Testis (tissue), 3 donors: Measurements from ENCODE around the gene PFKP. TPM values are rescaled to one million over a fixed set of nuclear protein-coding genes. Genes with fewer than 3 reads are reported as not detected.
"Not testable (repeated sequence)": the region's sequence is repeated elsewhere in the genome, so short reads cannot be mapped to it uniquely, and the experiment has no call there.

Experiments used
- DNase-seq: peaks from one replicate; pipeline ENCODE4 v3.0.0-alpha.2; 2019
- H3K27ac ChIP-seq, 2 donors: fragments of 200-600 bp; sonication (generic); one replicate each; pipeline ENCODE4 v1.5.1; 2019
- H3K27me3 ChIP-seq: fragments of 200-600 bp; sonication (generic); one replicate; pipeline ENCODE4 v1.5.1; 2019
- H3K36me3 ChIP-seq: fragments of 200-600 bp; sonication (generic); one replicate; pipeline ENCODE4 v1.5.1; 2017; ENCODE audit warnings: low read depth; ENCODE audit errors: missing control alignments
- H3K4me1 ChIP-seq: fragments of 200-600 bp; sonication (generic); one replicate; pipeline ENCODE4 v1.5.1; 2019
- H3K4me3 ChIP-seq, 2 donors: fragments of 200-600 bp; sonication (generic); one replicate each; pipeline ENCODE4 v1.5.1; 2017 to 2019
- H3K9me3 ChIP-seq: fragments of 200-600 bp; sonication (generic); one replicate; pipeline ENCODE4 v1.5.1; 2017
- POLR2A ChIP-seq: fragments of 450-650 bp; IDR thresholded peaks from one replicate; pipeline ENCODE4 v1.6.1; 2017; ENCODE audit warnings: antibody characterized with exemption, mild to moderate bottlenecking, moderate library complexity
- WGBS, 2 donors: methylation state at CpG; one replicate each; pipeline ENCODE4 v1.1.5; 2018; 5-methylcytosine and 5-hydroxymethylcytosine counted together
- intact Hi-C: fragments of 100-400 bp; cut with DNase I; formaldehyde crosslinking; loops from one replicate; pipeline ENCODE4 v1.15.1; 2023; ENCODE audit warnings: low total_unique reads
- polyA plus RNA-seq: library from polyadenylated mRNA; stranded (reverse); fragments of 350-450 nt; fragmentation: Illumina TruSeq; extraction: RNeasy Lipid Tissue Mini Kit (QIAGEN cat#74804); gene quantifications from one replicate; pipeline ENCODE4 v1.2.3, GENCODE V29; 2014; ENCODE audit warnings: low read depth, low replicate concordance; ENCODE audit not compliant: insufficient read depth
- total RNA-seq, 2 donors: library from RNA; depleted of rRNA; stranded (reverse); fragments of >200 nt; gene quantifications; one replicate each; pipeline ENCODE4 v1.2.3, GENCODE V29; 2016
- TF ChIP-seq, protein P1 (sequence below), 3 experiments: fragments of 450-650 bp in 2 of 3; fragments of 200-600 bp in 1 of 3; sonication (generic) in 1 of 3; IDR thresholded peaks; one replicate each; pipeline ENCODE4 v1.5.1; 2016 to 2019; ENCODE audit warnings: antibody characterized with exemption in 3 of 3, mild to moderate bottlenecking in 2 of 3, moderate library complexity in 1 of 3

PFKP gene
- total and polyA plus RNA-seq, 3 donors from 2014 or later, result 134 to 447 (median 186) TPM

DNA sequence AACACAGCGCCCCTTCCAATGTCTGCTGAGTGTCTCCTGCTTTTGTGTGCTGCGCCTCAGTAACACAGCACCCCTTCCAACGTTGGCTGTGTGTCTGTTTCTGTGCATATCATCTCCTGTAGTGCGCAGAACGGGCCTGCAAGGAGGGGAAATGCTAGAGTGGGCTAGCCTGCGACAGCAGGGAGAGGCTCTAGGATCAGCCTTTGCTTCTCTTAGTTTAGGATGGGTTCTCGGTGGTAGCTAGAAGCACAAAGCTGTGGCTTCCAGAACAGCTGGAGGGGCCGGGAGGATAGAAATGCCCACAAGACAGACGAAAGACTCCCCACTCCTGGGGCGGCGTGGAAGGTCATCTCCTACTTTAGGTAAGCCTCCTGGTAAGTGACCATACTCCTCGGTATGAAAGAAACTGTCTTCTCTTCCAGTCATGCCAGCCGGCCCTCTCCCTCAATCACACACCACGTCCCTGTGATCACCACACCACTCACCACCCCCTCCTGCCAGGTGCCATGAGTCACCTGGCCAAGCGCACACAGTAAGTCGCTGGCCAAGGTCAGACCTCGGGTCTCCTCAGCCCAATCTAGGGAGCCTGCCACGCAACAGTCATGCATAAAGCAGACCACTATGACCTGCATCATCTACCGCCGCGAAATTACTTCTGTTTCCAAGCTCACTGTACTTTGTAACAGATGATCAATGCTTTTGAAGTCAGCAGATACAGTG, 100.4 kb downstream of the PFKP start:
- Histone ChIP-seq H3K27me3 (no peaks in the 10 kb centered on the region), H3K4me1 (peaks cover 22% of the 10 kb centered on the region), H3K27ac (no peak overlapping the region), H3K9me3 (no peaks in the 10 kb centered on the region), H3K4me3 (no peak overlapping the region), H3K36me3 (no peaks in the 10 kb centered on the region)
- WGBS, 2 donors, result 94 to 97% methylated on average over 21 of the region's 21 CpGs
- intact Hi-C loops, result no loop called here
- TF ChIP-seq, protein P1, sequence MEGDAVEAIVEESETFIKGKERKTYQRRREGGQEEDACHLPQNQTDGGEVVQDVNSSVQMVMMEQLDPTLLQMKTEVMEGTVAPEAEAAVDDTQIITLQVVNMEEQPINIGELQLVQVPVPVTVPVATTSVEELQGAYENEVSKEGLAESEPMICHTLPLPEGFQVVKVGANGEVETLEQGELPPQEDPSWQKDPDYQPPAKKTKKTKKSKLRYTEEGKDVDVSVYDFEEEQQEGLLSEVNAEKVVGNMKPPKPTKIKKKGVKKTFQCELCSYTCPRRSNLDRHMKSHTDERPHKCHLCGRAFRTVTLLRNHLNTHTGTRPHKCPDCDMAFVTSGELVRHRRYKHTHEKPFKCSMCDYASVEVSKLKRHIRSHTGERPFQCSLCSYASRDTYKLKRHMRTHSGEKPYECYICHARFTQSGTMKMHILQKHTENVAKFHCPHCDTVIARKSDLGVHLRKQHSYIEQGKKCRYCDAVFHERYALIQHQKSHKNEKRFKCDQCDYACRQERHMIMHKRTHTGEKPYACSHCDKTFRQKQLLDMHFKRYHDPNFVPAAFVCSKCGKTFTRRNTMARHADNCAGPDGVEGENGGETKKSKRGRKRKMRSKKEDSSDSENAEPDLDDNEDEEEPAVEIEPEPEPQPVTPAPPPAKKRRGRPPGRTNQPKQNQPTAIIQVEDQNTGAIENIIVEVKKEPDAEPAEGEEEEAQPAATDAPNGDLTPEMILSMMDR (IDR thresholded peaks at IDR 0.05), result no peak
- no peak for TF ChIP-seq POLR2A
- no peak for DNase-seq

DNA sequence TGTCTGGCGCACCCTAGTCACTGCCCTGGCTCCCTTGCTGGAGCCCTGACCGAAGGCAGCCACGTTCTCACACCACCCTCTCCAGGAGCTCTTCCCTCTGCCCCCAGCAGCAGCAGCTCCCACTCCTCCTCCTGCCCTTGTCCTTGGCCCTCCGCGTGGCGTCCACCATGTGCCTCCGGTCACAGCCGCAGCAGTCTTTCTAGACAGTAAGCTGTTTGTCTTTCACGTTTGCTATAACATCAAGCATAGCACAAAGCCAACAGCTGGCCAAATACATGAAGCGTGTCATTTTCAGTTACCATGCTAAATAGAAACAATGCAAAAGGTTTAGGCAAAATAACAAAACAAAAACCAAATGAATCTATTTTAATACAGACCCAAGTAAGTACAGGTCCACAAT, 101.9 kb downstream of the PFKP start:
- Histone ChIP-seq H3K27ac (no peak overlapping the region), H3K9me3 (no peaks in the 10 kb centered on the region), H3K27me3 (no peaks in the 10 kb centered on the region), H3K4me3 (no peak overlapping the region), H3K4me1 (peaks cover 22% of the 10 kb centered on the region), H3K36me3 (no peaks in the 10 kb centered on the region)
- DNase-seq, result peak; percentile 70
- intact Hi-C loops, result no loop called here
- 68 to 73% methylated on average over 10 of the region's 10 CpGs for WGBS, 2 donors
- TF ChIP-seq, protein P1 (IDR thresholded peaks at IDR 0.05), result no peak
- TF ChIP-seq POLR2A, result no peak

DNA sequence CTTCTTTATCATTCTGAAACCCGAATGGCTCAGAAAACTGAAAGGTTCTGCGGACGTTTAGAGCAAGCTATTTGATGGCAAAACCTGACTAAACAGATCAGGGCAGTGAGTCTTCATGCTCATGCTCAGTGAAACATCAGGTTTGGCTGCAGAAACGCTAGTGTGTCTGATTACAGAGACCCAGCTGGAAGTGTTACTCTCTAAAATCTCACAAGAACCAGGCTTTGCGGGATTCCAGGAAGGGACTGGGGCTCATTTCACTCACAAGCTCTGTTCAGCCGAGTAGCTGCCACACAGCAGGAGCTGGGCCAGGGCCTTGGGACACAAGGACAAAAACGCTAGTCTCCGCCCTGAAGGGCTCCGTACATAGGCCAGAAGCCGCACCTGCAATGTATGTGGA, 102.3 kb downstream of the PFKP start:
- intact Hi-C loops, result no loop called here
- no peak for DNase-seq
- Histone ChIP-seq H3K27ac (no peak overlapping the region), H3K4me1 (peaks cover 22% of the 10 kb centered on the region), H3K4me3 (no peak overlapping the region), H3K27me3 (no peaks in the 10 kb centered on the region), H3K36me3 (no peaks in the 10 kb centered on the region), H3K9me3 (no peaks in the 10 kb centered on the region)
- TF ChIP-seq POLR2A, result no peak
- TF ChIP-seq, protein P1 (IDR thresholded peaks at IDR 0.05), result no peak
- 84 to 88% methylated on average over 10 of the region's 10 CpGs for WGBS, 2 donors

DNA sequence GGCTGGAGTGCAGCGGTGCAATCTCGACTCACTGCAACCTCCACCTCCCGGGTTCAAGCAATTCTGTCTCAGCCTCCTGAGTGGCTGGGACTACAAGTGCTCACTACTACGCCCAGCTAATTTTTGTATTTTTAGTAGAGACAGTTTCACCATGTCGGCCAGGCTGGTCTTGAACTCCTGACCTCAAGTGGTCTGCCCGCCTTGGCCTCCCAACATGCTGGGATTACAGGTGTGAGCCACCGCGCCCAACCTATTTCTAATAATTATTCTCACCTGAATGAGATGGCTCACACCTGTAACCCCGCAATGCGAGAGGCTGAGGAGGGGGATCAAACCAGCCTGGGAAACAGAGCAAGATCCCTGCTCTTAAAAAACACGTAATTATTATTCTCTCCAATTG, 104.1 kb downstream of the PFKP start:
- Histone ChIP-seq H3K27ac (peak overlapping the region in 1 of 2 donors; percentile 81), H3K4me1 (peaks cover 22% of the 10 kb centered on the region), H3K4me3 (peak overlapping the region; percentile 84 to 90)
- H3K9me3 ChIP-seq, intact Hi-C loops, DNase-seq, H3K27me3 ChIP-seq, H3K36me3 ChIP-seq: not testable (repeated sequence)
- 73% methylated on average over 11 of the region's 11 CpGs for WGBS, 2 donors

DNA sequence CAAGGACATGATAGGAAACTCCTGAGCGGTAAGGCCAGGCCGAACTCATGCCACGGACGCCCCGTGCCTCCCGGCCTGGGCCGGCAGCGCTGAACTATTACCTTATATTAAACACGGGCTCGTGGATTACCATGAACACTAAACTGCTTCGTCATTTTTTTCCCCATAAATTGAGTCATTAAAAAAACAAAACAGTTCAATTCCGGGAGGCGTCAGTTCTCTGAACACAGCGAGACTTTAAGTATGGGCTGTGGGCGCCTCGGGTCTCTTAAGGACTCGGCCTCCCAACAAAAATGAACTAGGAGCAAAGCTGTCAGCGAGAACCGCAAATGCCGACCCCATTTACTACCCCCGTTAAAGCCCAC, 104.7 kb downstream of the PFKP start:
- peak; percentile 47 for DNase-seq
- H3K4me3 ChIP-seq, result peak overlapping the region; percentile 84 to 90
- intact Hi-C loops, result no loop called here
- no peaks in the 10 kb centered on the region for H3K36me3 ChIP-seq
- WGBS, 2 donors, result 1% methylated on average over 21 of the region's 21 CpGs
- no peaks in the 10 kb centered on the region for H3K9me3 ChIP-seq
- peaks cover 22% of the 10 kb centered on the region for H3K4me1 ChIP-seq
- peak overlapping the region; percentile 55 to 81 for H3K27ac ChIP-seq
- H3K27me3 ChIP-seq, result no peaks in the 10 kb centered on the region
- TF ChIP-seq, protein P1 (IDR thresholded peaks at IDR 0.05), result no peak
- TF ChIP-seq POLR2A, result no peak
